NCI-H2171 treated with DMSO at 0.1 percent for 48 hours (cell line): ENCODE results near the gene SNCG.
"Not testable (repeated sequence)": the region's sequence is repeated elsewhere in the genome, so short reads cannot be mapped to it uniquely, and the experiment has no call there.

Experiments used
- DNase-seq: peaks from one replicate; lab custom pipeline; 2025; lab: John Stamatoyannopoulos, UW

SNCG gene

DNA sequence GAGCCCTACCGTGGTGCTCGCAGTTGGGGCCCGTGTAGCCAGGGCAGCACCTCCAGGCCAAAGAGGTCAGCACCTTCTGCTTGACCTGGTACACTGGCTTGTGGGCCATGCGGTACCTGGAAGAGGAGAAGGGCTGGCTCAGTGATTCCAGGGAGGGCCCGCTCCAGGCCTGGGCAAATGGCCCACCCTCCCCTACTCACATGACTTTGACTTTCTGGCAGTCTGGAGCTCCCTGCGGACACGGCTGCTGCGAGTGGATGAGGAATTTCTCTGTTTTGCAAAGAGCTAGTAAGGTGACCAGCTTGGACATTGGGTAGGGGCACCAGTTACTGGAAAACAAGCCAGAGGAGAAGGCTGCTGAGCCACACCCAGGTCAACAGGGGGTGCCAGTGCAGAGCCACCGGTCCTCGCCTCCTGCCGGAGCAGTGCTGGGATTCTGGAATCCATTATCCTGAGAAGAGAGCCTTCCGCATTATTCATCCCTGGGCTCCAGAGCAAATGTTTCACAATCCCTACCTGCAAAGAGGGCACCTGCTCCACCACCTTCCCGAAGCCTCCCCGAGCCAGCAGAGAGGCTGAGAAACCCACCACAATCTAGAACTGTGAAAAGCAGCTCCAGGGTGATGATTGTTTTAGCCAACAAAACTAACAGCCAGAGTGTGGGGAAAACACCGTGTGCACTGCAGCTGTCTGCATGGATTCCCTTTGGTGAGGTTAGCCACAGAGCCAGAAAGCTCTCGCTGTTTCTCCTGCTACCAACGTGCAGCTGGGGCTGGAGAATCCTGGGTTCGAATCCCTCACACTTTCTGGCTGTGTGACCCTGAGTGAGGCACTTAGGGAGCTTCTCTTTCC, 12.8 kb upstream of the SNCG start:
- DNase-seq, result no peak

DNA sequence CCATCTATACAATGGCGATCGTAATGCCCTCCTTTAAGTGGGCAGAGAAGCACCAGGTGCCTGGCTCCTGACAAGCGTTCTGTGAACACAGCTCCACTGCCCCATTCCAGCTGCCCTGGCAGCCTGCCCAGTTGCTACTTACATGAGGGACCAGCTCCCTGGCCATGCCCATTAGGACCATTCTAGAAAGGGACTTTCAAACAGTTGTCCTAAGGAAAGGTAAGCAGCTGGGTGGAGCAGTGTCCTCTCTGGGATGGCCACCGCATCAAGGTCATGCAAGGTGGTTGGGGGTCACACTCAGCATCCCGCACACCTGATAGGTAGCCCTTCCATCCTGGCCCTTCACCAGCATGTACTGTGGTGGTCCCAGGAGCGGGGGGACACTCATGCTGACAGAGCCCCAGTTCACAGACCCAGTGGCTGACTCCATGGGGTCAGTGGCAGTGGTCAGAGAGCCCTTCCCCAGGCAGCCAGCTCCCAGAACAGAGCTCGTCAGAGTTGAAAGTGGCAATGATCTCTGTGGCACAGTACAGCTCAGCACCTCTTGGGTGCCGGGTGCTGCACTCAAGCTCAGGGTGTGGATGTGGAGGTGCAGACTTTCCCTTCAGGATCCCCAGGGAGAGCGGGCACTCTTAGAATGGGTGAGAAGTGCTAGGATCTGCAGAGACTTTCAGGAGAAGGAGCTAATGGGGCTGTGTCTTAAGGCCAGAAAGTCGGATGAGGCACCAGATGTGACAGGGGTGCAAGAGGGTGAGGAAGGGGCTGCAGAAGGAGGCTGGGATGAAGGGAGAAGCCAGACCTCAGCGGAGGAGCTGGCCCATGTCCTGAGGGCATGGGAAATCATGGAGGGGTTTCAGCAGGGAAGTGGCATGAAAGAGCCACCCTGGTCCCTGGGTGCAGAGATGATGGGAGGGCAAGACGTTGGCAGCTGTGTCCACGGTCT, 11.9 kb upstream of the SNCG start:
- DNase-seq, result no peak

DNA sequence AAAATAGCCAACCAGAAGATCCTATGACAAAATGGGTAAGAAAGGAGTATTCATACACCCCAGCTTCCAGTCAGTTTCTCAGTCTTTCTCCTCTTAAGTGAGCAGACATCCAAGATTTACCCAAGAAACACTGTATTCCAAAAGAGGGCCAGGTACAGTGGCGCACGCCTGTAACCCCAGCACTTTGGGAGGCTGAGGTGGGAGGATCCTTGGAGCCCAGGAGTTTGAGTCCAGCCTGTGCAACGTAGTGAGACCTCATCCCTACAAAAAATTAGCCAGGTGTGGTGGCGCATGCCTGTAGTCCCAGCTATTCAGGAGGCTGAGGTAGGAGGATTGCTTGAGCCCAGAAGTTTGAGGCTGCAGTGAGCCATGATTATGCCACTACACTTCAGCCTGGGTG, 10.6 kb upstream of the SNCG start:
- DNase-seq, result not testable (repeated sequence)

GRCh38 chr10:86950349-86950748, 8.1 kb upstream of the SNCG start:
- DNase-seq, result no peak

GRCh38 chr10:86951184-86951761, 7.1 kb upstream of the SNCG start:
- DNase-seq, result no peak

DNA sequence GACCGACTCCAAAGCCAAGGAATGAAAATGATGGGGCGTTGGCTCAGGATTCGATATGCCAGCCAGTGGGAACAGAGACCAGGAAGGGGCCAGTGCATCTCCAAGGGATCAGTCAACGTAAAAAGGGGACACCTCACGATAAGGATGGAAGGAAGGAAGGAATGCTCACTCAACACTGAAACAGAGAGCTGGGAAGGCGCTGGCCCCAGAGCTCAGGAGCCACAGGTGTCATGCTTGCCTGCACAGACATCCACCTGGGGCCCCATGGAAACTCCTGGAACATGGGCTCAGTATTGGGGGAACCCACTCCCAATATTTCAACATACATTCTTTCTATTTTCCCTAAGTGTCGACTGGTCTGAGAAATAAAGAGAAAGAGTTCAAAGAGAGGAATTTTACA, 6.3 kb upstream of the SNCG start:
- no peak for DNase-seq

- not testable (repeated sequence) for DNase-seq
Observed at GRCh38 chr10:86952697-86953096, 5.7 kb upstream of the SNCG start.

DNA sequence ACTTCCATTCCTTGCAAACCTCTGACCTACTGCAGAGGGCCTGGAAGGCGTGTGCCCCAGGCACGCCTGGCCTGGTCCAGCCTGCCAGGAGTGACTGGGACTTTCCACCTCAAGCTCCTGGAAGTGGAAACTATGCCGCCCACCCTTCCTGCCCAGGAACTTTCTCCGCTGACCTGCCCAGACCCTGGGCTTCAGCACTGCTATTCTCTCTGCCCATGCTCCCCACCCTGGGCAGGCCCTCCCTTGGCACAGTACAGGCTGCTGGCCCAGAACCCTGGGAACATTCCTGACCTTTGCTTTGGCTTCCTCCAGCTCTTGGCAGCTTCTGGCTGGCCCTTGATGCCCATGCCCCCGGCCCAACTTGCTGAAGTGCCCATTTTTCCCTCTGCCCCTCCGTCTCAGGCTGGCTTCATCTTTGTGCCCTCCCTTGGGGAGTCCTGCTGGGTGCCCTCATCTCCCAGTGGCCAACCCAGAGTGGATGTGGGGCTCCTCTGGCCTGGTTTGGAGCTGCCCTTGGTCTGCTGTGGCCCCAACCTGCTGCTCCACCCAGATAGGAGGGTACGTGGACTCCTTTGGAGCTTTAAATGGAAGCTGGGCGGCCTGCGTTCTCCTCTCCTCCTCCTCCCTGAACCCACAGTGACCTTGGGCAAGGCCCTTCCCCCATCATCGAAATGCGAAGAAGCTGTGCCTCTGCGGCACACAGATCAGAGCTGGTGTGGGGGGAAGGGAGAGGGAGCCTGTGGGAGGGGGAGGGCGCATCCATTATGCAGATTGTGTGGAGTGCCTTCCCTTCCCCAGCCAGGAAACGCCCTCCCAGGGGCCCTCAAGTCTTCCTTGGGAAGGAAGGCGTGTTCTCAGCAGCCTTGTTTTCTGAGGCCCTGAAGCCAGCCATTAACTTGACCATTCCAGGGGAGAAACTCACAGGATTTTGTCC, 4.4 kb upstream of the SNCG start:
- no peak for DNase-seq

GRCh38 chr10:86954681-86955500, 3.5 kb upstream of the SNCG start:
- no peak for DNase-seq

GRCh38 chr10:86955501-86956194, 2.8 kb upstream of the SNCG start:
- no peak for DNase-seq

DNA sequence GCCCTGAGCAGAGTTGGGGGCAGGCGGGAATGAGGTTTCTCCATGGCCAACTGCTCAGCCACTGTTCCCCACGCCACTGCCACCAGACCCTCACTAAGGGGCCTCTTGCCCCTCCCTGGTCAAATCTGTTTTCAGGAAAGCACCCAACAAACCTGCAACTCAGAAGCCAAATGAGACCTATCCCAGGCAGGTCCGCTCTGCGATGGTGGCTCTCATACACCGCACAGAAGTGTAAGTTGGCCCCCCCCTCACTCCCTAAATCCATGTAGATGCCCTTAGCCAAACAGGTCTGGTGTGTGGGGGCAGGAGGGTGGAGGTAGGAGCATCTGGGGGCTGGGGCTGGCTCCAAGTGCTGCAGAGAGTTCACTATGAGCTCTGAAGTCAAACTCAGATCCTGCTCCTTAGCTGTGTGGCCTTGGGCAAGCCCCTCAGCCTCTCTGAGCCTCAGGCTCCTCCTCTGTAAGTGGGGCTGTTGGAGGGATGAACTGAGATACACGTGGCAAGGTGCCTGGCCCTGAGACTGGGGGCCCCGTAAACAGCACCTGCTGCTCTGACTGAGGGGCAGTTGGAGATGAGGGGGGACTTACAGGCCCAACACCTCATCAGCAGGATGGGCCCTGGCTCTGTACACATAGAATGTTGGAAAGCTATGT, 2.1 kb upstream of the SNCG start:
- no peak for DNase-seq

- no peak for DNase-seq
Observed at GRCh38 chr10:86956848-86957448, 1.5 kb upstream of the SNCG start.

DNA sequence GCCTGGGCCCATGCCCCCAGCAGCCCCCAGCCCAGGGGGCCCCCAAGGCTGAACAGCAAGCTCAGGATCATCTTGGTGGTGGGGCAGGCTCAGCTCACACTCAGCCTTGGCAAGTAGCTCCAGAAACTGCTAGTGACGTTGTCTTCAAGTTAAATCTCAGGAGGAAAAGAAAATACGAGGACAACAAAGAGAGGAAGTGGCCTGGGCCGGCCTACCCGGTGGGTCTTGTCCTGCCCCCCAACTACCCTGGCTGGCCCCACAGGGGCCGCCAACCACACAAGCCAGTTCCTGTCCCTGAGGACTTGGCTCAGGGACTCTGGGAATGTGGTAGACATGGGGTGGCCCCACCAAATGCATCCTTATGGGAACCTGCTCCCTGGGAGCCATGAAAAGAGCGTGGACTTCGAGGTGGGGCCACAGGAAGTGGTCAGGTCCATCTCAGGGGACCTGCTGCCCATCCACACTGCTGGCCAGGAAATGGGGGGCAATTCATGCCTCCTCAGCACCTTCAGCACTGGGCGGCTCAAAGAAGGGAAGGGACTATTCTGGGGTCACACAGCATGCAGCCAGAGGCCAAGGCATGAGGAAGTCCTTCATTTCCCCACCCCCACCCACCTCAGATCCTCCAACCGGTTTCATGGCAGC, 806 bp upstream of the SNCG start, which contains the start of gene MMRN2:
Gene MMRN2, minus strand, starts transcription at position 145 of the 645 bp plus-strand sequence. Its CDS starts 74 bp downstream, at position 71.
- no peak for DNase-seq

GRCh38 chr10:86958901-86959736, 720 bp downstream of the SNCG start:
- DNase-seq, result no peak

GRCh38 chr10:86959737-86960002, 1.3 kb downstream of the SNCG start:
- DNase-seq, result no peak

- no peak for DNase-seq
Observed at GRCh38 chr10:86960003-86960862, 1.8 kb downstream of the SNCG start.
